K562 (cell line): ENCODE measurements around the gene MLST8. TPM values are rescaled to one million over a fixed set of nuclear protein-coding genes. Genes with fewer than 3 reads are reported as not detected.

Source experiments
- CAMTA2 ChIP-seq: fragments of 250-450 bp; sonication (Bioruptor Pico); conservative IDR thresholded peaks from 2 replicates; pipeline ENCODE4 v1.5.1; 2022
- FOXJ2 ChIP-seq: fragments of 200-800 bp; sonication (Bioruptor generic); IDR thresholded peaks from 2 replicates; pipeline ENCODE4 v1.6.1; 2016; ENCODE audit warnings: missing genetic modification characterization, missing compliant biosample characterization
- GTF2A2 ChIP-seq: IDR thresholded peaks from 2 replicates; pipeline ENCODE4 v1.6.1; 2016; ENCODE audit warnings: mild to moderate bottlenecking, missing genetic modification characterization, missing compliant biosample characterization
- HDAC2 ChIP-seq: fragments of 450-650 bp; IDR thresholded peaks from 2 replicates; pipeline ENCODE4 v1.6.1; 2016; ENCODE audit warnings: mild to moderate bottlenecking
- HMG20A ChIP-seq: fragments of 450-650 bp; formaldehyde crosslinking; conservative IDR thresholded peaks from 2 replicates; pipeline ENCODE4 v1.4.0; 2020; ENCODE audit warnings: mild to moderate bottlenecking, mixed read lengths
- ILK ChIP-seq: fragments of 450-650 bp; IDR thresholded peaks from 2 replicates; pipeline ENCODE4 v1.6.1; 2016; ENCODE audit warnings: missing genetic modification characterization, low read depth, mild to moderate bottlenecking, missing compliant biosample characterization, moderate library complexity, borderline replicate concordance
- KDM4B ChIP-seq, 2 experiments: fragments of 450-650 bp in 1 of 2; sonication (generic) in 1 of 2; IDR thresholded peaks; 2 replicates each; pipeline ENCODE4 v1.6.1; 2016 to 2017; ENCODE audit warnings: borderline replicate concordance in 2 of 2, antibody characterized with exemption in 1 of 2, low read depth in 1 of 2, mild to moderate bottlenecking in 1 of 2
- KHSRP ChIP-seq: fragments of 450-650 bp; IDR thresholded peaks from 2 replicates; pipeline ENCODE4 v1.6.1; 2017
- MEF2D ChIP-seq: conservative IDR thresholded peaks from 2 replicates; pipeline ENCODE4 v1.6.1; 2016; ENCODE audit warnings: low read depth, missing genetic modification characterization, missing compliant biosample characterization
- NUFIP1 ChIP-seq: fragments of 450-650 bp; IDR thresholded peaks from 2 replicates; pipeline ENCODE4 v1.6.1; 2018; ENCODE audit not compliant: partially characterized antibody
- XRCC3 ChIP-seq: fragments of 450-650 bp; IDR thresholded peaks from 2 replicates; pipeline ENCODE4 v1.6.1; 2017; ENCODE audit warnings: mild to moderate bottlenecking, moderate library complexity
- ZNF77 ChIP-seq: fragments of 250-450 bp; sonication (Bioruptor Pico); IDR thresholded peaks from 2 replicates; pipeline ENCODE4 v1.5.0; 2020
- polyA plus RNA-seq, 8 experiments: library from polyadenylated mRNA; depleted of rRNA in 4 of 8; stranded (reverse) in 5 of 8; unstranded in 3 of 8; fragments of >200 nt; fragmentation: Nextera tagmentation in 2 of 8; fragmentation: Illumina TruSeq in 1 of 8; extraction: Ambion mirVana in 2 of 8; extraction: Trizol in 1 of 8; gene quantifications; 2 replicates each; pipeline versions ENCODE4 v1.2.1 to v1.2.3, GENCODE V29; 2011 to 2014; ENCODE audit warnings: inconsistent platforms in 1 of 8, missing spikeins in 1 of 8
- total RNA-seq, 7 experiments: library from RNA; depleted of rRNA in 6 of 7; stranded (reverse); fragments of >200 nt in 6 of 7; fragmentation: Illumina TruSeq in 2 of 7; extraction: Trizol in 2 of 7; gene quantifications; 2 replicates each; pipeline versions ENCODE4 v1.2.1 to v1.2.3, GENCODE V29; 2011 to 2021; ENCODE audit warnings: low replicate concordance in 1 of 7
- TF ChIP-seq, protein P1 (sequence below): fragments of 250-450 bp; sonication (Bioruptor Pico); IDR thresholded peaks from 2 replicates; pipeline ENCODE4 v1.5.0; 2021
- TF ChIP-seq, protein P2 (sequence below): IDR thresholded peaks from 2 replicates; pipeline ENCODE4 v1.6.1; 2016; ENCODE audit warnings: missing genetic modification characterization, missing compliant biosample characterization
- TF ChIP-seq, protein P3 (sequence below): fragments of 250-450 bp; sonication (Bioruptor Pico); IDR thresholded peaks from 2 replicates; pipeline ENCODE4 v1.4.0; 2020; ENCODE audit warnings: mild to moderate bottlenecking, moderate library complexity
- TF ChIP-seq, protein P4 (sequence below): sonication (generic); formaldehyde crosslinking; IDR thresholded peaks from 2 replicates; pipeline ENCODE4 v1.8.0; 2022; ENCODE audit warnings: missing genetic modification reagents, mild to moderate bottlenecking, borderline replicate concordance

MLST8 gene
- total and polyA plus RNA-seq, 9 of the 15 experiments (the other 6 are each of a cell fraction or from before 2014, with no cell fraction given): 1.5 to 116 (median 43.3) TPM

DNA sequence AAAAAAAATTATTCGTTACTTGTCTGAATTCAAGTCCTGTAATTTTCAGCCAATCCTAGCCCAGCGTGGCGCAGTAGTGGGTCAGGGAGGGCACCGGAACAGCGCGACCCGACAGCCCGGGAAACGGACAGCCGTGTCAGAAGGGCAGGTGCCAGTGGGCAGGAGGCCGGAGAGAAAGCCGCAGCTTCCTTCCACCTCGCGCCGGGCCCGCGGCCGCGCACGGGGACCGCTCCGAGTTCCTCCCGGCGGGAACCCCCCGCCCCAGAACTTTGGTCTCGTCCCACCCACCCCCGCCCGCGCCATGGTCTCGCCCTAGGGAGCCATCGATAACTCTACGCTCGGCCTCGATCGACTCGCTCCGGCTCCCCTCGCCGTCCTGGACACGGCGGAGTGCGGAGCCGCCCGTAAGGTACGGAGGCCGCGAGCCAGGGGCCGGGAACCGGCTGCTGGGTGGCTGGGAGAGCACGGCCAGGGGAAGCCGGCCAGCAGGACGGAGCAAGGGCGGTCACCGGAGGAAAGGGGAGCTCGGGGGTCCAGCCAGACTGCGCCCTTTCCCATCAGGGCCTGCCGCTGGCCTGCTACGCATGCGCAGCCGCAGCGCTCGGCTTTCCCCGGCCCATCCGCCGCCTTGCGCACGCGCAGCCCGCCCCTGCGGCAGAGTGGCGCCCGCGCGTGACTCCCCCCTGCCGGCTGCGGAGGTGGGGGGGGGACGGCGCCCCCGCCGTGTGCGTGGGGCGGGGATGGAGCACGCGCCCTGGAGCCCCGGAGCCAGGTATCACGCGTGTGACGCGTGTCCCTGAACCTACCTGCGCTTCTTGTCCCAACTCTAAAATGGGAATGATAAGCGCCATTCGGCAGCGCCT is at the start of gene MLST8 (continued):
- TF ChIP-seq, protein P1, sequence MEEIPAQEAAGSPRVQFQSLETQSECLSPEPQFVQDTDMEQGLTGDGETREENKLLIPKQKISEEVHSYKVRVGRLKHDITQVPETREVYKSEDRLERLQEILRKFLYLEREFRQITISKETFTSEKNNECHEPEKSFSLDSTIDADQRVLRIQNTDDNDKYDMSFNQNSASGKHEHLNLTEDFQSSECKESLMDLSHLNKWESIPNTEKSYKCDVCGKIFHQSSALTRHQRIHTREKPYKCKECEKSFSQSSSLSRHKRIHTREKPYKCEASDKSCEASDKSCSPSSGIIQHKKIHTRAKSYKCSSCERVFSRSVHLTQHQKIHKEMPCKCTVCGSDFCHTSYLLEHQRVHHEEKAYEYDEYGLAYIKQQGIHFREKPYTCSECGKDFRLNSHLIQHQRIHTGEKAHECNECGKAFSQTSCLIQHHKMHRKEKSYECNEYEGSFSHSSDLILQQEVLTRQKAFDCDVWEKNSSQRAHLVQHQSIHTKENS: no peak
- TF ChIP-seq GTF2A2 (tag): no peak
- no peak for TF ChIP-seq ILK (tag)
- TF ChIP-seq KHSRP: no peak
- TF ChIP-seq, protein P2, sequence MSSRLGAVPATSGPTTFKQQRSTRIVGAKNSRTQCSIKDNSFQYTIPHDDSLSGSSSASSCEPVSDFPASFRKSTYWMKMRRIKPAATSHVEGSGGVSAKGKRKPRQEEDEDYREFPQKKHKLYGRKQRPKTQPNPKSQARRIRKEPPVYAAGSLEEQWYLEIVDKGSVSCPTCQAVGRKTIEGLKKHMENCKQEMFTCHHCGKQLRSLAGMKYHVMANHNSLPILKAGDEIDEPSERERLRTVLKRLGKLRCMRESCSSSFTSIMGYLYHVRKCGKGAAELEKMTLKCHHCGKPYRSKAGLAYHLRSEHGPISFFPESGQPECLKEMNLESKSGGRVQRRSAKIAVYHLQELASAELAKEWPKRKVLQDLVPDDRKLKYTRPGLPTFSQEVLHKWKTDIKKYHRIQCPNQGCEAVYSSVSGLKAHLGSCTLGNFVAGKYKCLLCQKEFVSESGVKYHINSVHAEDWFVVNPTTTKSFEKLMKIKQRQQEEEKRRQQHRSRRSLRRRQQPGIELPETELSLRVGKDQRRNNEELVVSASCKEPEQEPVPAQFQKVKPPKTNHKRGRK (tag): no peak
- TF ChIP-seq, protein P3, sequence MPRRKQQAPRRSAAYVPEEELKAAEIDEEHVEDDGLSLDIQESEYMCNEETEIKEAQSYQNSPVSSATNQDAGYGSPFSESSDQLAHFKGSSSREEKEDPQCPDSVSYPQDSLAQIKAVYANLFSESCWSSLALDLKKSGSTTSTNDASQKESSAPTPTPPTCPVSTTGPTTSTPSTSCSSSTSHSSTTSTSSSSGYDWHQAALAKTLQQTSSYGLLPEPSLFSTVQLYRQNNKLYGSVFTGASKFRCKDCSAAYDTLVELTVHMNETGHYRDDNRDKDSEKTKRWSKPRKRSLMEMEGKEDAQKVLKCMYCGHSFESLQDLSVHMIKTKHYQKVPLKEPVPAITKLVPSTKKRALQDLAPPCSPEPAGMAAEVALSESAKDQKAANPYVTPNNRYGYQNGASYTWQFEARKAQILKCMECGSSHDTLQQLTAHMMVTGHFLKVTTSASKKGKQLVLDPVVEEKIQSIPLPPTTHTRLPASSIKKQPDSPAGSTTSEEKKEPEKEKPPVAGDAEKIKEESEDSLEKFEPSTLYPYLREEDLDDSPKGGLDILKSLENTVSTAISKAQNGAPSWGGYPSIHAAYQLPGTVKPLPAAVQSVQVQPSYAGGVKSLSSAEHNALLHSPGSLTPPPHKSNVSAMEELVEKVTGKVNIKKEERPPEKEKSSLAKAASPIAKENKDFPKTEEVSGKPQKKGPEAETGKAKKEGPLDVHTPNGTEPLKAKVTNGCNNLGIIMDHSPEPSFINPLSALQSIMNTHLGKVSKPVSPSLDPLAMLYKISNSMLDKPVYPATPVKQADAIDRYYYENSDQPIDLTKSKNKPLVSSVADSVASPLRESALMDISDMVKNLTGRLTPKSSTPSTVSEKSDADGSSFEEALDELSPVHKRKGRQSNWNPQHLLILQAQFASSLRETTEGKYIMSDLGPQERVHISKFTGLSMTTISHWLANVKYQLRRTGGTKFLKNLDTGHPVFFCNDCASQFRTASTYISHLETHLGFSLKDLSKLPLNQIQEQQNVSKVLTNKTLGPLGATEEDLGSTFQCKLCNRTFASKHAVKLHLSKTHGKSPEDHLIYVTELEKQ: no peak
- TF ChIP-seq KDM4B (IDR thresholded peaks at IDR 0.05; ENCODE audit: borderline replicate concordance in 2 of 2, low read depth in 1 of 2): peak in 1 of 2 experiments; percentile 63; a peak in 1 of 4 replicates
- no peak for TF ChIP-seq FOXJ2
- no peak for TF ChIP-seq MEF2D
- TF ChIP-seq NUFIP1: no peak
- TF ChIP-seq, protein P4, sequence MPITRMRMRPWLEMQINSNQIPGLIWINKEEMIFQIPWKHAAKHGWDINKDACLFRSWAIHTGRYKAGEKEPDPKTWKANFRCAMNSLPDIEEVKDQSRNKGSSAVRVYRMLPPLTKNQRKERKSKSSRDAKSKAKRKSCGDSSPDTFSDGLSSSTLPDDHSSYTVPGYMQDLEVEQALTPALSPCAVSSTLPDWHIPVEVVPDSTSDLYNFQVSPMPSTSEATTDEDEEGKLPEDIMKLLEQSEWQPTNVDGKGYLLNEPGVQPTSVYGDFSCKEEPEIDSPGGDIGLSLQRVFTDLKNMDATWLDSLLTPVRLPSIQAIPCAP (CRISPR knock-in tag): no peak
- TF ChIP-seq HMG20A: no peak
- no peak for TF ChIP-seq HDAC2
- peak; percentile 81; the same call in 1 of the 2 replicates for TF ChIP-seq CAMTA2 (CRISPR knock-in tag)
- no peak for TF ChIP-seq XRCC3
- TF ChIP-seq ZNF77 (CRISPR knock-in tag): no peak
